Astrocyte (in vitro differentiated cells and primary cell): ENCODE results near the gene CECR2. TPM values are rescaled to one million over a fixed set of nuclear protein-coding genes. Genes with fewer than 3 reads are reported as not detected.

Experiments
- DNase-seq: peaks from one replicate; pipeline ENCODE4 v3.0.0-alpha.2; 2010; ENCODE audit warnings: low read depth
- FAIRE-seq: peaks from 2 replicates; lab custom pipeline; 2011; peaks lifted over from hg19 to GRCh38; lab: Jason Lieb, UNC
- H2AFZ ChIP-seq: 2 replicates; pipeline ENCODE4 v1.6.0; 2012; ENCODE audit warnings: low read depth, low read length, inconsistent platforms
- H3K27ac ChIP-seq: 2 replicates; pipeline ENCODE4 v1.5.1; 2011; ENCODE audit warnings: low read depth, low read length, inconsistent platforms
- H3K27me3 ChIP-seq: 2 replicates; pipeline ENCODE4 v1.6.0; 2011; ENCODE audit warnings: low read length, inconsistent platforms; ENCODE audit not compliant: insufficient read depth
- H3K36me3 ChIP-seq: 2 replicates; pipeline ENCODE4 v1.5.1; 2011; ENCODE audit warnings: low read length, inconsistent platforms; ENCODE audit not compliant: insufficient read depth
- H3K4me1 ChIP-seq: 2 replicates; pipeline ENCODE4 v1.5.1; 2011; ENCODE audit warnings: low read length, inconsistent platforms; ENCODE audit not compliant: insufficient read depth
- H3K4me2 ChIP-seq: 2 replicates; pipeline ENCODE4 v1.6.0; 2012; ENCODE audit warnings: low read length, inconsistent platforms
- H3K4me3 ChIP-seq: 2 replicates; pipeline ENCODE4 v1.5.1; 2011; ENCODE audit warnings: low read depth, mild to moderate bottlenecking, low read length, inconsistent platforms; ENCODE audit not compliant: insufficient read depth
- H3K79me2 ChIP-seq: 2 replicates; pipeline ENCODE4 v1.6.0; 2012; ENCODE audit warnings: mild to moderate bottlenecking, low read length, inconsistent platforms; ENCODE audit not compliant: insufficient read depth
- H3K9ac ChIP-seq: 2 replicates; pipeline ENCODE4 v1.6.0; 2012; ENCODE audit warnings: mild to moderate bottlenecking, low read length, inconsistent platforms
- H3K9me3 ChIP-seq: 2 replicates; pipeline ENCODE4 v1.5.1; 2012; ENCODE audit warnings: low read depth, mild to moderate bottlenecking, low read length, inconsistent platforms; ENCODE audit not compliant: insufficient read depth
- H4K20me1 ChIP-seq: 2 replicates; pipeline ENCODE4 v1.6.0; 2012; ENCODE audit warnings: low read length, inconsistent platforms; ENCODE audit not compliant: insufficient read depth
- H3K27ac Mint-ChIP-seq: one replicate; pipeline ENCODE4 v1.8.0; 2021; ENCODE audit warnings: mild to moderate bottlenecking, mixed read lengths; ENCODE audit not compliant: unreplicated experiment
- H3K27me3 Mint-ChIP-seq: one replicate; pipeline ENCODE4 v1.8.0; 2021; ENCODE audit warnings: low read depth, mixed read lengths; ENCODE audit not compliant: unreplicated experiment
- H3K36me3 Mint-ChIP-seq: one replicate; pipeline ENCODE4 v1.8.0; 2021; ENCODE audit warnings: low read depth, mixed read lengths; ENCODE audit not compliant: unreplicated experiment
- H3K4me1 Mint-ChIP-seq: one replicate; pipeline ENCODE4 v1.8.0; 2021; ENCODE audit warnings: low read depth, mixed read lengths; ENCODE audit not compliant: unreplicated experiment
- H3K4me3 Mint-ChIP-seq: one replicate; pipeline ENCODE4 v1.8.0; 2021; ENCODE audit warnings: mild to moderate bottlenecking, moderate library complexity, mixed read lengths; ENCODE audit not compliant: unreplicated experiment
- H3K9me3 Mint-ChIP-seq: one replicate; pipeline ENCODE4 v1.8.0; 2021; ENCODE audit warnings: mild to moderate bottlenecking, mixed read lengths; ENCODE audit not compliant: unreplicated experiment
- EZH2 ChIP-seq: IDR thresholded peaks from 2 replicates; pipeline ENCODE4 v1.6.1; 2012; ENCODE audit warnings: mild to moderate bottlenecking, low read length, inconsistent platforms; ENCODE audit not compliant: insufficient read depth
- total RNA-seq: library from RNA; stranded (reverse); gene quantifications from 2 replicates; pipeline ENCODE4 v1.2.1, GENCODE V29; 2021
- TF ChIP-seq, protein P1 (sequence below): IDR thresholded peaks from 2 replicates; pipeline ENCODE4 v1.5.1; 2011; ENCODE audit warnings: low read depth, mild to moderate bottlenecking, inconsistent platforms, low read length, moderate library complexity; ENCODE audit not compliant: insufficient read depth

CECR2 gene
- total RNA-seq, 1 donor from 2014 or later = 15.7 TPM

DNA sequence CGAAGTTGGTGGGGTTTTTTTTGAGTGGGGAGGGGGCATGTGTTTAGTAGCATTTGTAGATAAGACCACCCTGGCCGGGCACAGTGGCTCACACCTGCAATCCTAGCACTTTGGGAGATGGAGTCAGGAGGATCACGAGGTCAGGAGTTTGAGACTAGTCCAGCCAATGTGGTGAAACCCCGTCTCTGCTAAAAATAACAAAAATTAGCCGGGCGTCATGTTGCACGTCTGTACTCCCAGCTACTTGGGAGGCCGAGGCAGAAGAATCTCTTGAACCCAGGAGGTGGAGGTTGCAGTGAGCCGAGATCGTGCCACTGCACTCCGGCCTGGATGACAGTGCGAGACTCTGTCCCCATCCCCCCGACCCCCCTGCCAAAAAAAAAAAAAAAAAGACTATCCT is 34.6 kb downstream of the CECR2 start:
- Mint-ChIP-seq H3K4me1 (peaks cover 10% of the 10 kb centered on the region), H3K27me3 (no peaks in the 10 kb centered on the region), H3K36me3 (no peaks in the 10 kb centered on the region), H3K9me3 (no peaks in the 10 kb centered on the region), H3K4me3 (no peak overlapping the region), H3K27ac (peak overlapping the region; percentile 36)
- Histone ChIP-seq H3K27ac (no peak overlapping the region), H3K79me2 (no peaks in the 10 kb centered on the region), H3K9ac (no peak overlapping the region), H3K4me2 (no peak overlapping the region), H3K4me1 (peaks cover 6% of the 10 kb centered on the region), H3K4me3 (no peak overlapping the region), H3K27me3 (no peaks in the 10 kb centered on the region), H3K9me3 (no peaks in the 10 kb centered on the region), H2AFZ (no peak overlapping the region), H3K36me3 (no peaks in the 10 kb centered on the region), H4K20me1 (no peaks in the 10 kb centered on the region)
- FAIRE-seq = no peak
- DNase-seq = no peak
- no peak for TF ChIP-seq EZH2
- TF ChIP-seq, protein P1, sequence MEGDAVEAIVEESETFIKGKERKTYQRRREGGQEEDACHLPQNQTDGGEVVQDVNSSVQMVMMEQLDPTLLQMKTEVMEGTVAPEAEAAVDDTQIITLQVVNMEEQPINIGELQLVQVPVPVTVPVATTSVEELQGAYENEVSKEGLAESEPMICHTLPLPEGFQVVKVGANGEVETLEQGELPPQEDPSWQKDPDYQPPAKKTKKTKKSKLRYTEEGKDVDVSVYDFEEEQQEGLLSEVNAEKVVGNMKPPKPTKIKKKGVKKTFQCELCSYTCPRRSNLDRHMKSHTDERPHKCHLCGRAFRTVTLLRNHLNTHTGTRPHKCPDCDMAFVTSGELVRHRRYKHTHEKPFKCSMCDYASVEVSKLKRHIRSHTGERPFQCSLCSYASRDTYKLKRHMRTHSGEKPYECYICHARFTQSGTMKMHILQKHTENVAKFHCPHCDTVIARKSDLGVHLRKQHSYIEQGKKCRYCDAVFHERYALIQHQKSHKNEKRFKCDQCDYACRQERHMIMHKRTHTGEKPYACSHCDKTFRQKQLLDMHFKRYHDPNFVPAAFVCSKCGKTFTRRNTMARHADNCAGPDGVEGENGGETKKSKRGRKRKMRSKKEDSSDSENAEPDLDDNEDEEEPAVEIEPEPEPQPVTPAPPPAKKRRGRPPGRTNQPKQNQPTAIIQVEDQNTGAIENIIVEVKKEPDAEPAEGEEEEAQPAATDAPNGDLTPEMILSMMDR = no peak

DNA sequence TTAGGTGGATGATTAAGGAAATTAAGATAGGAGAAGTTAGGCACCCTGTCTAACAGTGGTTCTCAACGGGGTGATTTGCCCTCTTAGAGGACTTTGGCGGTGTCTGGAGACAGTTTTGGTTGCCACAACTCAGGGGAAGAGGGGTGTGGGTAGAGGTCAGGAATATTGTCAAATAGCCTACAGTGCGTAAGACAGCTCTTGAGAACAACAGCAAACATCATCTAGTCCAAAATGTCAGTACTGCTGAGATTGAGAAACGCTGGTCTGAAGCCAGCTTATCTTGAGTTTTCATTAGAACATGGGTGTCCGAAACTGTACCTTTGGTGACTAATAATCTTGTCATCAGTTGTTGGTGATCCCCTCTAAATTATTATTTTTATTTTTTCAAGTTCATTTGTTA is 38.4 kb downstream of the CECR2 start:
- DNase-seq = no peak
- Histone ChIP-seq H2AFZ (no peak overlapping the region), H3K4me3 (no peak overlapping the region), H3K79me2 (no peaks in the 10 kb centered on the region), H3K9me3 (no peaks in the 10 kb centered on the region), H4K20me1 (no peaks in the 10 kb centered on the region), H3K36me3 (no peaks in the 10 kb centered on the region), H3K27me3 (no peaks in the 10 kb centered on the region), H3K4me2 (no peak overlapping the region), H3K27ac (peak overlapping the region; percentile 36), H3K9ac (no peak overlapping the region), H3K4me1 (peaks cover 6% of the 10 kb centered on the region)
- TF ChIP-seq, protein P1 = no peak
- TF ChIP-seq EZH2 = no peak
- FAIRE-seq = no peak
- Mint-ChIP-seq H3K27ac (peak overlapping the region; percentile 86), H3K4me1 (peaks cover 22% of the 10 kb centered on the region), H3K36me3 (no peaks in the 10 kb centered on the region), H3K9me3 (no peaks in the 10 kb centered on the region), H3K27me3 (no peaks in the 10 kb centered on the region), H3K4me3 (no peak overlapping the region)

DNA sequence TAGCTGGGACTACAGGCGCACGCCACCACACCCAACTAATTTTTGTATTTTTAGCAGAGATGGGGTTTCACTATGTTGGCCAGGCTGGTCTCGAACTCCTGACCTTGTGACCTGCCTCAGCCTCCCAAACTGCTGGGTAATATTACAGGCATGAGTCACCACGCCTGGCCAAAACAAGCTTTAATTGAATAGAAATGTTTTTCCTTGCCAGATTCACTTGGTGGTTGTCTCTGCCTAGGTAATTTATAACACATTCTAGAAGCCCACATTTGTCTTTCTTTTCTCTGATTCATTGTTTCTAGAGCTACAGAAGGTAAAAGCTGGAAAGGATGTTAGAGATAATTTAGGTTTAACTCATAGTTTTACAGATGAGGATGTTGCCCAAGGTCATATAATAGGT is 41.3 kb downstream of the CECR2 start:
- no peak for TF ChIP-seq EZH2
- TF ChIP-seq, protein P1 = no peak
- Mint-ChIP-seq H3K27ac (no peak overlapping the region), H3K4me3 (no peak overlapping the region), H3K9me3 (no peaks in the 10 kb centered on the region), H3K4me1 (peaks cover 28% of the 10 kb centered on the region), H3K36me3 (no peaks in the 10 kb centered on the region), H3K27me3 (no peaks in the 10 kb centered on the region)
- no peaks in the 10 kb centered on the region for H3K9me3 ChIP-seq
- DNase-seq (peak; percentile 27), FAIRE-seq (no peak)
- no peak overlapping the region for H3K4me2 ChIP-seq
- H3K4me3 ChIP-seq = no peak overlapping the region
- peaks cover 4% of the 10 kb centered on the region for H3K4me1 ChIP-seq
- no peak overlapping the region for H3K27ac ChIP-seq
- H3K36me3 ChIP-seq = no peaks in the 10 kb centered on the region
- H3K79me2 ChIP-seq = no peaks in the 10 kb centered on the region
- no peaks in the 10 kb centered on the region for H3K27me3 ChIP-seq
- H4K20me1 ChIP-seq = no peaks in the 10 kb centered on the region
- no peak overlapping the region for H2AFZ ChIP-seq
- no peak overlapping the region for H3K9ac ChIP-seq
